ENCODE data around the gene MYOZ2.

MYOZ2 gene

DNA sequence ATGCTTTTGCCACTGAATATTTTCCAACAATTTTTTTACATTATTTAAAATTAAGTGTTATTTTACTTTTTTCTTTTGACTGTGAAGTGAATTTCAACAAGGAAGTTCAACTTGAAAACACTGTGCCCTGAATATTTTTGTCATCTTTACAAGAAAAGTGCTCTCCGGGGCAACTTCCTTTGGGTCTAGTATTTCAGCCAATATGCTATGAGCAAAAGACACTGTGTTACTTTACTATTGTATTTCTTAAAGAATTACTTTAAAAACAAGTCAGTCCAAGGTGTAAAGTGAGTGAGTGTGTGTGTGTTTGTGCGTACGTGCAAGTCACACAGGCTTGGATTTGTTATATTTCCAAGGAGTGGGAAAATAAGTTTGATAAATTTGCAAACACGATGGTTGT lies 69.3 kb downstream of the MYOZ2 start:
- Mint-ChIP-seq H3K4me3 (no peak overlapping the region), H3K27ac (no peak overlapping the region)

DNA sequence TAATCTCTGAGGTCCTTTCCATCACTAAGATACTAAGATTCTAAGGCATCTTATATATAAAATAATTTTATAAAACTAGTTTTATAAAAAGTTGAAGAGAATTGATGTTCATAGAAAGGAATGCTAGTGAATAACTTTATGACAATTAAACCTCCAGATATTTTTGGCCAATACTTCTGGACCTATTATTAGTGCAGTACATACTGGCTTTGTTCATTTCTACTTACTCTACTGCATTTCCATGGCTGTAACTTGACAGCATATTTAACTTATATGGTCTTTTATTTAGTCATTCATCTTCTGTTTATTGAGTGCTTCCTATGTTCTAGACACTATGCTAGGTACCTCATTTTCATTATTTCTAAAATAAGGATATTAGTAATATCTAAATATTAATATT lies 70.1 kb downstream of the MYOZ2 start:
- Mint-ChIP-seq H3K27ac (no peak overlapping the region), H3K36me3 (ENCODE audit: low read depth) (no peaks in the 10 kb centered on the region), H3K4me3 (no peak overlapping the region), H3K9me3 (no peaks in the 10 kb centered on the region), H3K4me1 (ENCODE audit: low read depth) (peaks cover 12% of the 10 kb centered on the region), H3K27me3 (ENCODE audit: low read depth) (peaks cover 4% of the 10 kb centered on the region)

More for the DNA sequence above, 69.3 kb downstream of the MYOZ2 start:
- Mint-ChIP-seq H3K36me3 (ENCODE audit: low read depth) (no peaks in the 10 kb centered on the region), H3K4me1 (ENCODE audit: low read depth) (peaks cover 9% of the 10 kb centered on the region), H3K27me3 (ENCODE audit: low read depth) (peaks cover 7% of the 10 kb centered on the region), H3K9me3 (no peaks in the 10 kb centered on the region)

DNA sequence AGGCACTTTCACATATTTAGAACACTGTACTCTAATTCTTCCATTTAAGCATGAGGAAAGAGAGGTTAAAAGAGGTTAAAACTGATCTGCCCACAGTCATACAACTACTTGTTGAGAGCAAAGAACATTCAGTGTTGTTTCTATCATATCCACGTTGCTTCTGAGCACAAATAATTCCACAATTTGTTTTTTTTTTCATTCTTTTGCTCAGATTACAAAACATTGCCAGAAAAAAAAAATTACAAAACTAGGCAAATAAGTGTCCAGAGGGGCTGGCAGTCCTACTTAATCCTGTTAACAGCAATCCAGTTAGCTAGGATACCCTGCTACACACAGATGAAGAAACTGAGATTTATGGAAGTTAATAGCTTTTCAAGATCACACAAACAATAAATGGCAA lies 70.5 kb downstream of the MYOZ2 start:
- H3K4me3 Mint-ChIP-seq: no peak overlapping the region
- no peaks in the 10 kb centered on the region for H3K36me3 Mint-ChIP-seq (ENCODE audit: low read depth)
- H3K4me1 Mint-ChIP-seq (ENCODE audit: low read depth): peaks cover 16% of the 10 kb centered on the region
- no peaks in the 10 kb centered on the region for H3K9me3 Mint-ChIP-seq
- H3K27ac Mint-ChIP-seq: no peak overlapping the region
- H3K27me3 Mint-ChIP-seq (ENCODE audit: low read depth): peaks cover 9% of the 10 kb centered on the region

DNA sequence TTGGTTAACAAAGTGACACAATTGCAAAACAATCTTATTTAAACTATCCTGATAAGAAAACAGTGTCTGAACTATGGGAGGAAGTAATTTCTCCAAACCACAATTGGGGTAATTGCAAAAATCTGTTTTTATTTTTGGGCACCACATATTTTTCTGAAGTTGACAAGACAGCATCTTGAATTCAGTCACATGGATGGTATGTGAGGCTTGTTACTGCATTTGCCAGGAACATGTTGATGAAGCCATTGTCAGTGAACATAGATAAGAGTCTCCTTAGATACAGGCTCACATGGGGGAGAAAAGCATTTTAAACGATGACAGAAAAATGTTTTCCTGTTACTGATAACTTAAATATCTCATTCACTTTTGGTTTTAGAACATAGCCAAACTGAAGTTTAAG lies 71.4 kb downstream of the MYOZ2 start:
- no peak overlapping the region for H3K27ac Mint-ChIP-seq
- H3K4me1 Mint-ChIP-seq (ENCODE audit: low read depth): peaks cover 23% of the 10 kb centered on the region
- peaks cover 10% of the 10 kb centered on the region for H3K27me3 Mint-ChIP-seq (ENCODE audit: low read depth)
- no peak overlapping the region for H3K4me3 Mint-ChIP-seq
- no peaks in the 10 kb centered on the region for H3K36me3 Mint-ChIP-seq (ENCODE audit: low read depth)
- no peaks in the 10 kb centered on the region for H3K9me3 Mint-ChIP-seq

DNA sequence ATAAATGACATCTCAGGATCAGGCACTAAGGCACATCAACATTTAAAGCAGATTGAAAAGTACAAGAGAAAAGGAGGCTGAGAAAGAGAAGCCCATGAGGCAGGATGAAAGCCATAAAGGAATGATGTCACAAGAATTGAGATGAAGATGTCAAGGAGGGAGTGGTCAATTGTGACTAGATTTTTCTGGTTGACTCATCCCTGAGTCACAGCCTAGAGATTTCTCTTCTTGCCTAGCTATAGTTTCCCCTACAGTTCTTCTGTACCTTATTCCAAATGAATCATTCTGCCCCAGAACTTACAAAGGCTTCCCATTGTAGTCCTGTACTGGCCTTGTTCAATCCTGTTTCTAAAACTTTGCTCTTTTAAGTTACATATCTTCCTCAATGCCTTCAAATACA lies 73.4 kb downstream of the MYOZ2 start:
- Mint-ChIP-seq H3K27me3 (ENCODE audit: low read depth) (peaks cover 10% of the 10 kb centered on the region), H3K27ac (peak overlapping the region; percentile 0), H3K4me1 (ENCODE audit: low read depth) (peaks cover 28% of the 10 kb centered on the region), H3K4me3 (no peak overlapping the region), H3K9me3 (no peaks in the 10 kb centered on the region), H3K36me3 (ENCODE audit: low read depth) (no peaks in the 10 kb centered on the region)

DNA sequence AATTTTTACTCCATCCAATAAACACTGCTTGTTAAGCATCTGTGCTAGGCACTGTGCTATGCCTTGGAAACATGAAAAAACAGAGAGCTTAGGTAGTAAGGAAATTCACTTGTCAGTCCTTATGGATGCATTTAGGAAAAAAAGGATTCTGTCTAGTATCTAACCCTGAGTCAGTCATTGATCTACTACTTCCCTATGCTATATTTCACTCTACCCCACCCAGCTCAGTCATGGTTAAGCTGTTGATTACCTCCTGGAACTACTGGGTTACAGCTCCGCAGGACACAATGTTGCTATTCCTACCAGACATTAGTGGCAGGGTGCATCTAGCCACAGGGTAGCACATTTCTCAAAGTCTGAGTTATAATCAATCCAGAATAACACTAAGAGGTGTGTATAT lies 74.0 kb downstream of the MYOZ2 start:
- Mint-ChIP-seq H3K9me3 (no peaks in the 10 kb centered on the region), H3K4me3 (no peak overlapping the region), H3K4me1 (ENCODE audit: low read depth) (peaks cover 28% of the 10 kb centered on the region), H3K27ac (no peak overlapping the region), H3K36me3 (ENCODE audit: low read depth) (no peaks in the 10 kb centered on the region), H3K27me3 (ENCODE audit: low read depth) (peaks cover 10% of the 10 kb centered on the region)

DNA sequence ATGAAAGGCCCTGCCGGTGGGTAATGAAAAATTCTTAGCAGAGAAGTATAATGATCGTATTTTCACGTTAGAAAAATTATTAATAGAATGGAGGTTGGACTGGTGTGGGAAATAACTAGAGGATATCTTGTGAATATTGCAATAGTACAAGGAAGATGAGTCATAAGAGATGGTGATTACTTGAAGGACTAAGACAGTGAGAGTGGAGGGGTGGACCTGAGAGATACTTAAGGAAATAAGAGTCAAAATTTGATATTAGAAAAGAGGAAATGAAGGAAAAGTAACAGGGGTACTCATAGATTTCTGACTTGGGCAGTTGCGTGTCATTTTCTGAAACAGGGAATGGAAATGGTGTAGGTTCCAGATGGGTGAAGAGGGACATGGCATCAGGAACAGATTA lies 75.1 kb downstream of the MYOZ2 start:
- peak overlapping the region; percentile 35 for H3K4me3 Mint-ChIP-seq
- H3K27ac Mint-ChIP-seq: no peak overlapping the region
- H3K36me3 Mint-ChIP-seq (ENCODE audit: low read depth): no peaks in the 10 kb centered on the region
- H3K27me3 Mint-ChIP-seq (ENCODE audit: low read depth): peaks cover 10% of the 10 kb centered on the region
- H3K4me1 Mint-ChIP-seq (ENCODE audit: low read depth): peaks cover 28% of the 10 kb centered on the region
- no peaks in the 10 kb centered on the region for H3K9me3 Mint-ChIP-seq

DNA sequence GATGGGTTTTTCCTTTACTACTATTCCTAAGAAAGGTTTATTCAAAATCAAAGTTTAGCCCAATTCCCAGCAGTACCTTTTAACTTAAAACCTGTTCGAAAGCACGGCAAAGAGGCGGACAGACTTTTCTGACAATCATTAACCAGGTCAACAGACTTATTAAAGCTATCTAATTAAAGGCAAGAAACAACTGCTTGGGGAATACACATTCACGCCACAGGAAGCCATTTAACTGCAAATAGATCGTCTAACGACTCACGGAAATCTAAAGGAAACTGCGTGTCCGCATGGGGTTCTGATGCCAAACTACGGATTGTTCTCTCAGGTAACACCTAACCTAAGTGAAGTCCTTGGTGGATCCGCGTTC lies 76.2 kb downstream of the MYOZ2 start:
- Mint-ChIP-seq H3K27me3 (ENCODE audit: low read depth) (peaks cover 10% of the 10 kb centered on the region), H3K4me3 (peak overlapping the region; percentile 98), H3K9me3 (no peaks in the 10 kb centered on the region), H3K36me3 (ENCODE audit: low read depth) (no peaks in the 10 kb centered on the region), H3K27ac (peak overlapping the region; percentile 95), H3K4me1 (ENCODE audit: low read depth) (peaks cover 28% of the 10 kb centered on the region)

DNA sequence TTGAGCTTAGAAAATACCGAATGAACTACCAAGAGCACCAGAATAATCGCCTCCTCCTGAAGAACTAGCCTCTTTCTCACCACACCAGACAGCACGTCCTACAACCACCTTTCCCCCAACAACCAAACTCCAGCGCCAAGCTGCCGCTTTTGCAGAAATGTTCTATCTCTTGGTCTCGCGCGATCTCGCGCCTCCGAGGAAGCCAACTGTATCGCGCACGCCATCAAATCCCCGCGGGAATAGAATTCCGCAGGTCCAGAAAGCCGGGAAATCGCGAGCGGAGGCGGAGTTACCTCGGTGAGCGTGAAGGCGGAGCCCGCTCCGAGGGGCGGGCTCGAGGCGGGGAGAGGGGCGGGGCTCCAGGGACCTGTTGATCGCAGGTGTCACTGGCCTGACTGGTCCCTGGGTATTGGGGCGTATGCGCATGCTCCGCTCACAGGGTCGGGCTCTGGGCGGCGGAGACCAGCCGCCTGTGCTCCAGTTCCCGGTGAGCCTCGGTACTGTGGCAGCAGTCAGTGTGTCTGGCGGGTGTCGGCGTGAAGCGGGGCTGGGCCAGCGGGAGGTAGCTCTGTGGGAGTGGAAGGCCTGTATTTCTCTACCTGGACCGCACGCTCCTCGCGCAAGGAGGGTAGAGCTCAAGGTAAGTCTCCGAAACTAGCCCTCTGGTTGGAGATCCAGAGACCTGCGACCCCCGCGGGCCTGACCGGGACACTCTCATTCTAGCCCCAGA lies 76.8 kb downstream of the MYOZ2 start, which contains the start of gene USP53:
Gene USP53 (plus strand): TSS at position 480 of the 730 bp plus-strand sequence. CDS start 27,047 bp downstream, outside the sequence.
- Mint-ChIP-seq H3K4me1 (ENCODE audit: low read depth) (peaks cover 28% of the 10 kb centered on the region), H3K36me3 (ENCODE audit: low read depth) (peaks cover under 1% of the 10 kb centered on the region), H3K4me3 (peak within 1 kb of the TSS; percentile 98), H3K27ac (peak within 1 kb of the TSS; percentile 95), H3K9me3 (no peaks in the 10 kb centered on the region), H3K27me3 (ENCODE audit: low read depth) (peaks cover 10% of the 10 kb centered on the region)

DNA sequence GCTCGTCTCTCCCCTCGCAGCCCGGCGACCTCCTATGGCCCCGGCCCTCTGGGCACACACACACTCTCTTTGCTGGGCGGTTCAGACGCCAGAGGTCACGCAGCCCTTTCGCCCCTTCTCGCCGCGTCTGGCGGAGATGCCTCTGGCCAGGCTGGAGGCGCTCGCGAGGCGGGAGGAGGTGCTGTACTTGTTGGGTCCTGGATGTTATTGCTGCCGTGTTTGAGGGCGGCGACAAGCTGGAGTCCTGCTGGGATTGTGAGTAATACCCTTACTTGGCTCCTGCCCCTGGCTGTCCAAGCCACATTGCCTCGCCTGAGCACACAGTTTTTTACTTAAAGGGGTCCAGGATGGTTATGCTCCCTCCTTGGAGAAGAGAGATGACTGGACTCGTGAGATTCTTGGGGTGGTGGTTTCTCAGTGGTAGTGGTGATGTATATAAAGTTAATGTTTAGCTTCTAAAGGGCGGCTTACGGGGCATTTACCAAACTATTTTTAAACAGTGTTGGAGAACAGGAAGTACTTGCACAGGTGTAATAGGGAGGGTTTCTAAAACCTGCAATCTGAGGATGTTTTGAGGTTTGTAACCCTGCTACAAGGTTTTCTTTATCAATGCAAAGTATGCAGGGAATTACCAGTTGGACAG lies 77.5 kb downstream of the MYOZ2 start:
- H3K4me3 Mint-ChIP-seq: peak overlapping the region; percentile 98
- H3K36me3 Mint-ChIP-seq (ENCODE audit: low read depth): peaks cover 7% of the 10 kb centered on the region
- peaks cover 10% of the 10 kb centered on the region for H3K27me3 Mint-ChIP-seq (ENCODE audit: low read depth)
- peak overlapping the region; percentile 95 for H3K27ac Mint-ChIP-seq
- no peaks in the 10 kb centered on the region for H3K9me3 Mint-ChIP-seq
- H3K4me1 Mint-ChIP-seq (ENCODE audit: low read depth): peaks cover 28% of the 10 kb centered on the region

DNA sequence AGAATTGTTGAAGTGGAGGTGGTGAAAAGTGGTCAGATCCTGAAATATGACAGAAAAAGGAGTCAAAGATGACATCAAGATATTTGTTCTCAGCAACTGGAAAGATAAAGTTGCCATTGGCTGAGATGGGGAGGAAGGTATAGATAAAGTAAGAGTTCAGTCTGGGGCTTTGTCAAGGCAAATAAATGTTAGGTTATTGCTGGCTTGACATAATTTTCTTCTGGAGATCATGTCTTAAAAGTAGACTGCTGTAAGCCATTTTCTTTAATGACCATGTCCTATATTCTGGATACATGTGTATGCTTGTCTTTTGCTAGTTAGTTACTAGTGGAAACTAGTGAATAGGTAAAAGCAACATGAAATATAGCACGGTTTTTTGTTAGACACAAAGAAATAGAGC lies 82.5 kb downstream of the MYOZ2 start:
- peaks cover 17% of the 10 kb centered on the region for H3K36me3 Mint-ChIP-seq (ENCODE audit: low read depth)
- no peak overlapping the region for H3K4me3 Mint-ChIP-seq
- peaks cover 5% of the 10 kb centered on the region for H3K9me3 Mint-ChIP-seq
- H3K27me3 Mint-ChIP-seq (ENCODE audit: low read depth): no peaks in the 10 kb centered on the region
- no peak overlapping the region for H3K27ac Mint-ChIP-seq
- H3K4me1 Mint-ChIP-seq (ENCODE audit: low read depth): peaks cover 2% of the 10 kb centered on the region

DNA sequence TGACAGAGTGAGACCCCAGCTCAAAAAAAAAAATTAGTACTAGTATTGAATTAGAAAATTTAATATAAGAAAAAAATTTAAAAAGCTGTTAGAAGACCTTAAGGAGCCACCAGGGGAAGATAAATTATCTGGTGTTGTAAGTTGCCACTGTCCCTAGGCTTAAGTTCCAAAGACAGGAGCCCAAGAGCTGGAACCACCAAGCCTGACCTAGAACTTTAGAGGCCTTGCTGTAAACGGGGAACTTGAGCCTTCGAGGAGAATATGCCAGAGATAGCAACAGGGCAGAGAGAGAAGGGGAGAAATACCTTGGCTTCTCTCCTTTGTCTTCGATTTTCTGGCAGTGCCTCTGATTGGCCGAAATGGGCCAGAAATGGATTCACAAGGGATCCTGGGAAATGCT lies 85.8 kb downstream of the MYOZ2 start:
- Mint-ChIP-seq H3K27me3 (ENCODE audit: low read depth) (no peaks in the 10 kb centered on the region), H3K4me3 (no peak overlapping the region), H3K27ac (no peak overlapping the region), H3K36me3 (ENCODE audit: low read depth) (peaks cover 24% of the 10 kb centered on the region), H3K9me3 (peaks cover 5% of the 10 kb centered on the region), H3K4me1 (ENCODE audit: low read depth) (no peaks in the 10 kb centered on the region)

DNA sequence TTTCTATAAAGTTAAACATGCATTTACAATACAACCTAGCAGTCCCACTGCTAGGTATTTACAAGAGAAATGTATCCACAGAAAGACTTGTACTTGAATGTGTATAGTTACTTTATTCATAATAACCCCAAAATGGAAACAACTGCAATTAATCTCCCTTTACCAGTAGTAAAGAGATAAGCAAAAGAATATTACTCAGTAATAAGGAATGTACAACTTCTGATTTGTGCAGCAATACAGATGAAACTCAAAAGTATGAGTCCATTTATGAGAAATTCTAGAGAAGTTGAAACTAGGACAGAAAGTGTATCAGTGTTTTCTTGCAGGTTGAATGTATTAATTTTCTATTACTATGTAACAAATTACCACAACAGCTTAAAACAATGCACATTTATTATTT lies 92.1 kb downstream of the MYOZ2 start:
- Mint-ChIP-seq H3K4me3 (no peak overlapping the region), H3K36me3 (ENCODE audit: low read depth) (peaks cover 9% of the 10 kb centered on the region), H3K9me3 (no peaks in the 10 kb centered on the region), H3K27me3 (ENCODE audit: low read depth) (no peaks in the 10 kb centered on the region), H3K4me1 (ENCODE audit: low read depth) (no peaks in the 10 kb centered on the region), H3K27ac (no peak overlapping the region)

DNA sequence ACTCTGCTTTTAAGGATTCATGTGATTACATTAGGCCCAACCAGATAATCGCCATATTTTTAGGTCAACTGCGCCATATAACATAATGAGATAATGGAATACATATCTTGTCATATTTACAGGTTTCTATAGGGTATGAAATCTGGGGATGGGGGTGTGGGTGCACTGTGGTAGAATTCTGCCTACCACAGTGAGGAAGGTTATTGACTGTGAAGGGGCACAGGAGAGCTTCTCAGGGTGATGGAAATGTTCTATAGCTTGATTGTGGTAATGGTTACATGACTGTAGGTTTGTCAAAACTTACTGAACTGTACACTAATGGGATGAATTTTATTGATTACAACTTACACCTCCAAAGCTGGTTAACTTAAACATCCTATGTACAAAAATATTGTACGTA lies 92.8 kb downstream of the MYOZ2 start:
- H3K27ac Mint-ChIP-seq: no peak overlapping the region

DNA sequence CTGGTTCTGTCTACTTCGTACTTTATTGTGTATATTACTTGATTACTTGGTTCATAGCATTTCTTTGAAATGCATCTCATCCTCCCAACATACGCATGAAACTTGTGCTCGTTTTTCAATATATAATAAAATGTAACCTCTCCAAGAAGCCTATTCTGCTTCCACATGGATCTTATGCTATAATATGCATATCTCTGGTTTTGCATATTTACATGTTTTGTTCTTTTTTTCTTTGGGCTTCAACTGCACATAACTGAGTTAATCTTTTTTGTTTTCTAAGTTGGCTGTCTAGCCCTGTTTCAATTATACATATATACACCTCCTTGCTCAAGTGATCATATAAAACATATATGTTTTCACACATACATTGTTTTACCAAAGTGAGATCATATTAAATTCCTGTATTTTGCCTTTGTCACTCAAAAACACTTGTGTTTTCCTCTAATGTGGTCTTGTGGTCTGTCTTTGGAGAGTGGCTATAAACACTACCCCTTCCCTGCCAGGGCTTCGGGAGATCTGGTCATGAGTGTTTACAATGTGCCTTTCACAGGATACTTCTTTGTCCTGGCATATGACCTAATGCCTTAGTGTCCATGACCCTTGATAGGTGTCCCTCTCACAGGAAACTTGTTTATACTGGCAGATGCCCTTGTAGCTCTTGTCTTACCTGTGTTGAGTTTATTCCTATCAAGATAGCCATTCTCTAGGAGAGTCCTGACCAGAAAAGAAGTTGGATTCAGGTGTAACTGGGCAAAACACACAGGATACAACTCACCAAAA lies 94.5 kb downstream of the MYOZ2 start:
- no peak overlapping the region for H3K4me3 Mint-ChIP-seq
- H3K27me3 Mint-ChIP-seq (ENCODE audit: low read depth): no peaks in the 10 kb centered on the region
- peaks cover 5% of the 10 kb centered on the region for H3K36me3 Mint-ChIP-seq (ENCODE audit: low read depth)
- H3K27ac Mint-ChIP-seq: no peak overlapping the region
- H3K9me3 Mint-ChIP-seq: no peaks in the 10 kb centered on the region
- H3K4me1 Mint-ChIP-seq (ENCODE audit: low read depth): peaks cover 10% of the 10 kb centered on the region

More for the DNA sequence above, 92.8 kb downstream of the MYOZ2 start:
- H3K4me3 Mint-ChIP-seq: no peak overlapping the region
- H3K36me3 Mint-ChIP-seq (ENCODE audit: low read depth): peaks cover 9% of the 10 kb centered on the region
- no peaks in the 10 kb centered on the region for H3K9me3 Mint-ChIP-seq
- H3K4me1 Mint-ChIP-seq (ENCODE audit: low read depth): peaks cover 3% of the 10 kb centered on the region
- no peaks in the 10 kb centered on the region for H3K27me3 Mint-ChIP-seq (ENCODE audit: low read depth)

Data from T-helper 1 cell treated with Interleukin-12 subunit alpha and Interleukin-12 subunit beta and Interleukin-4 antibody, amounts not matched to agents 30 μg/mL and 1 μg/mL, for 36 hours (primary cell).